HG03439 (cell line): ENCODE results near the gene SLC25A2.
"Not testable (repeated sequence)": the region's sequence is repeated elsewhere in the genome, so short reads cannot be mapped to it uniquely, and the experiment has no call there.

ENCODE experiments used
- ATAC-seq: cut with Tn5 transposase; IDR thresholded peaks from one replicate; pipeline ENCODE4 v1.9.1; 2021; ENCODE audit warnings: mild to moderate bottlenecking, moderate library complexity; ENCODE audit not compliant: unreplicated experiment

SLC25A2 gene

DNA sequence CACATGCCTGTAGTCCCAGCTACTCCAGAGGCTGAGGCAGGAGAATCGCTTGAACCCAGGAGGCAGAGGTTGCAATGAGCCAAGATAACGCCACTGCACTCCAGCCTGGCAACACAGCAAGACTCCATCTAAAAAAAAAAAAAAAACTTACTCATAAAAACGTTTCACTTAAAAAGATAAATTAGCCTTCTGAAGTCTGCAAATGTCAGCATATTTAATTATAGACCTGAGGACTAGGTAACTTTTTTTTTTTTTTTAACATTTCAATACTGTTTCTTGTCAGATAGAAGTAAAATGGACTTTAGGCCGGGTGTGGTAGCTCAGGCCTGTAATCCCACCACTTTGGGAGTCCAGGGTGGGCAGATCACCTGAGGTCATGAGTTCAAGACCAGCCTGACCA is 13.1 kb upstream of the SLC25A2 start:
- not testable (repeated sequence) for ATAC-seq

DNA sequence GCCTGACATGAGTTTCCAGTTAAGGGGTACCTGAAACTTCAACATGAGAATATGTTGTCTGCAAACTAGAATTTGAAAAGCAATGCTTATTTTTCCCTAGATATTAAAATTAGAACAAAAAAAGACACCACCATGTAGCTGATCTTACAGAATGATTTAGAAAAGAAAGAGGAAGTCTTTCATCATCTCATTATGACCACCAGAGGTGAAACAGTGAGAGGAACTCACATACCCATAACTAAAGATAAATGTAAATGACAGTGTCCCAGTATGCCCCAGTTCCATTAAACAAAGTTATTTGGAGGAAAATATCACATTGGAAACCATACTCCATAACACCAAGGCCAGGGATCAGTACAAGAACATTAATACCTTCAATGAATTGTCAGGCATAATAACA is 9.9 kb upstream of the SLC25A2 start:
- ATAC-seq = no peak

DNA sequence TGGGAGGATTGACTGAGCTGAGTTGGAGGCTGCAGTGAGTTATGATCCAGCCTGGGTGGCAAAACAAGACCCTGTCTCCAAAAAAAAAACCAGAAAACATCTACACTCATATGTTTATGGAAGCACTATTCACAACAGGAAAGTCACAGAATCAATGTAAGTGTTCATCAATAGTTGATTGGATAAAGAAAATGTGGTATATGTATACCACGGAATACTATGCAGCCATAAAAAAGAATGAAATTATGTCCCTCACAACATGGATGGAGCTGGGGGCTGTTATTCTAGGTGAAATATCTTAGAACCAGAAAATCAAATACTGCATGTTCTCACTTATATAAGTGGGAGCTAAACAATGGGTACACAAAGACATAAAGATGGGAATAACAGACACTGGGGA is 2.8 kb upstream of the SLC25A2 start:
- no peak for ATAC-seq

DNA sequence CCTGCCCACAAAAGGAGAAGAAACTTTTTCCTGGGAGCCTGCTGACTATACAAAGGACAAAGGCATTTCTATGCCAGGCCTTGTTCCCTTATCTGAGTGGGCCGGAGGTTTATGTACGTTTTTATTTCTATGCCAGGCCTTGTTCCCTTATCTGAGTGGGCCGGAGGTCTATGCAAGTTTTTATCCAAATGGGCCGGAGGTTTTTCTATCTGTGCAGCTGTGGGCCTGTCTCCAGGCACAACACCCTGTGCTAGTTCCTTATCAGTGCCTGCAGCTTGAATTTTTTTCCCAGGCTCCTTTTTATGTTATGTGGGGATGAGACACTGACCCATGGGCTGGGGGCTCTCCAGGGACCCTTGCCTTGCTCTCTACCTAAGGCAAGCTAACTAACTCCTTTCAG is 5.5 kb downstream of the SLC25A2 start:
- ATAC-seq = no peak

DNA sequence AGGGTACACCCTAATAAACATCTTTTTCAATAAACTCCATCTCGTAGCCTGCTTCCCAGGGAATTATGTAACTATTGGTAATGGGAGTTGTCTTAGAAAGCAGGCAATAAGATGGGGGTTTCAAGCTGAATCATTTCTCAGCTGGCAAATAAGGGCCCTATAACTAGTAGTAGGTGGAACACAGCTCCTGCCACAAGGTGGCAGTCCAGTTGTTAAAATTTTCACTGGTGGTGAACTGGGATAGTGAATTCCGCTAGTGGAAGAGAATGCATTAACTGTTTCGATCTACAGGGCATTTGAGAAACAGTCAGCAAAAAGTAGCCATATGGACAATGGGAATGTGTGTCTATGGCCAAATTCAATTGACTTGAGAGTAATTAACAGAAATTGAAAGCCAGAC is 30.9 kb downstream of the SLC25A2 start:
- no peak for ATAC-seq

- ATAC-seq = no peak
These were observed 34.7 kb downstream of the SLC25A2 start for GRCh38 chr5:141269195-141269594.

GRCh38 chr5:141261238-141261546 is 42.7 kb downstream of the SLC25A2 start:
- no peak for ATAC-seq

- ATAC-seq = no peak
These were observed 43.2 kb downstream of the SLC25A2 start for GRCh38 chr5:141260458-141261237.

DNA sequence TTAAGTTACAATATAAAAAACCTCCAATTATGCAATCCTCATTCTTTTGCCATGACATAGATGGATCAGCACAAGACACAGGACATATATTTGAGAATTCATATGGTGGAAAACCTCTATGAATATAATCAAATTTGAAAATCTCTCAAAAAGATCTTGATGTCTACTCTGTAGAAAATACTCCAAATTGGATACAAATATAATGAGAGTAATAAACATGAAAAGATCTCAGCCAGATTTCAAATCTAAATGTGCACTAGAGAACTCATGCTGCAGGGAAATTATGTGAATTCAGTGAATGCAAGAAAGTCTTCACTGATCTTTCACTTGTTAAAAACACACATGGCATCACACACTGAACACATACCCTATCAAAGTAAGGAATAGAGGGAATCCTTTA is 44.9 kb downstream of the SLC25A2 start:
- ATAC-seq = no peak

DNA sequence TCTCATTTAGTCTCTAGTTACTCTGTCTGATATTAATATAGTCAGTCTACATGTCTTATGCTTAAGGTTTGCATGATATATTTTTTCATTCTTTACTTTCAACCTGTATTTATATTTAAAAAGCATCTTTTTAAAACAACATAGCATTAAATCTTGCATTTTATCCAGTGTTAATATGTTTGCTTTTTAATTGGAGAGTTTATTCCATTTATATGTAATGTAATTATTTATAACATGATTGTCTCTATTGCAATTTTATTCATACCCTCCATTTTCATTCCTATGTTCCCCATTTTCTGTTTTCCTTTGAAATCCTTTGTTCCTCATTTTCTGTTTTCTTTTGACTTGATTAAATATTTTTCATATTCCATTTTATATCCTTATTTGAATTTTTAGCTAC is 45.4 kb downstream of the SLC25A2 start:
- no peak for ATAC-seq
